Fibroblast of lung (primary cell): ENCODE results near the gene RTP2. TPM values are rescaled to one million over a fixed set of nuclear protein-coding genes. Genes with fewer than 3 reads are reported as not detected.
A peak's percentile ranks its signal among the peaks of the same experiment; 100 is the strongest.

Experiments
- DNase-seq, 2 donors: peaks; one replicate each; pipeline versions ENCODE4 v3.0.0 to v3.0.0-alpha.2; 2010; ENCODE audit warnings: low read depth in 2 of 2
- H2AFZ ChIP-seq: 2 replicates; pipeline ENCODE4 v1.5.1; 2012; ENCODE audit warnings: low read length, control low read depth, inconsistent platforms
- H3K27ac ChIP-seq: 2 replicates; pipeline ENCODE4 v1.5.1; 2011; ENCODE audit warnings: low read length, control low read depth; ENCODE audit not compliant: insufficient read depth
- H3K27me3 ChIP-seq: 2 replicates; pipeline ENCODE4 v1.5.1; 2011; ENCODE audit warnings: mild to moderate bottlenecking, low read length; ENCODE audit not compliant: control insufficient read depth, insufficient read depth
- H3K36me3 ChIP-seq: 2 replicates; pipeline ENCODE4 v1.5.1; 2011; ENCODE audit warnings: low read length; ENCODE audit not compliant: control insufficient read depth, insufficient read depth
- H3K4me1 ChIP-seq: 2 replicates; pipeline ENCODE4 v1.5.1; 2011; ENCODE audit warnings: low read length; ENCODE audit not compliant: control insufficient read depth, insufficient read depth; ENCODE audit errors: extremely low read depth
- H3K4me2 ChIP-seq: 2 replicates; pipeline ENCODE4 v1.5.1; 2011; ENCODE audit warnings: low read length, control low read depth; ENCODE audit not compliant: insufficient read depth; ENCODE audit errors: extremely low read depth
- H3K4me3 ChIP-seq, 4 experiments: fragments of 200-600 bp in 1 of 4; sonication (generic) in 1 of 4; replicated peaks in 1 of 4; 2 replicates each; pipeline ENCODE4 v1.5.1; 2011 to 2016; ENCODE audit warnings: low read length in 4 of 4, low read depth in 3 of 4, mild to moderate bottlenecking in 3 of 4, control low read depth in 2 of 4, inconsistent platforms in 1 of 4, mixed read lengths in 1 of 4; ENCODE audit not compliant: insufficient read depth in 1 of 4; ENCODE audit errors: control extremely low read depth in 1 of 4
- H3K79me2 ChIP-seq: 2 replicates; pipeline ENCODE4 v1.5.1; 2012; ENCODE audit warnings: mild to moderate bottlenecking, low read length, inconsistent platforms; ENCODE audit not compliant: control insufficient read depth, insufficient read depth
- H3K9ac ChIP-seq: 2 replicates; pipeline ENCODE4 v1.5.1; 2011; ENCODE audit warnings: mild to moderate bottlenecking, low read length, control low read depth; ENCODE audit not compliant: insufficient read depth
- H3K9me3 ChIP-seq: 2 replicates; pipeline ENCODE4 v1.5.1; 2012; ENCODE audit warnings: low read depth, low read length; ENCODE audit not compliant: control insufficient read depth, insufficient read depth
- H4K20me1 ChIP-seq: 2 replicates; pipeline ENCODE4 v1.5.1; 2011; ENCODE audit warnings: low read length; ENCODE audit not compliant: control insufficient read depth, insufficient read depth; ENCODE audit errors: extremely low read depth
- EZH2 ChIP-seq: IDR thresholded peaks from 2 replicates; pipeline ENCODE4 v1.5.1; 2012; ENCODE audit warnings: low read length, control low read depth, mild to moderate bottlenecking; ENCODE audit errors: missing control alignments
- polyA minus RNA-seq: library from RNA; depleted of rRNA, polyadenylated mRNA; stranded (reverse); fragments of >200 nt; gene quantifications from 2 replicates; pipeline ENCODE4 v1.2.3, GENCODE V29; 2011; ENCODE audit warnings: low replicate concordance
- polyA plus RNA-seq, 2 donors: library from polyadenylated mRNA; depleted of rRNA in 1 of 2; stranded (reverse) in 1 of 2; unstranded in 1 of 2; fragments of >200 nt; gene quantifications; 2 replicates each; pipeline ENCODE4 v1.2.1, GENCODE V29; 2011 to 2012; ENCODE audit warnings: missing spikeins in 1 of 2
- total RNA-seq: library from RNA; depleted of rRNA; stranded (reverse); fragments of >200 nt; gene quantifications from 2 replicates; pipeline ENCODE4 v1.2.1, GENCODE V29; 2014
- TF ChIP-seq, protein P1 (sequence below), 2 donors: IDR thresholded peaks in 1 of 2; conservative IDR thresholded peaks in 1 of 2; 1 replicate in 1 of 2; 2 replicates in 1 of 2; pipeline ENCODE4 v1.5.1; 2011 to 2012; ENCODE audit warnings: low read length in 2 of 2, control low read depth in 1 of 2, inconsistent platforms in 1 of 2, low read depth in 1 of 2, mild to moderate bottlenecking in 1 of 2

Gene RTP2, protein sequence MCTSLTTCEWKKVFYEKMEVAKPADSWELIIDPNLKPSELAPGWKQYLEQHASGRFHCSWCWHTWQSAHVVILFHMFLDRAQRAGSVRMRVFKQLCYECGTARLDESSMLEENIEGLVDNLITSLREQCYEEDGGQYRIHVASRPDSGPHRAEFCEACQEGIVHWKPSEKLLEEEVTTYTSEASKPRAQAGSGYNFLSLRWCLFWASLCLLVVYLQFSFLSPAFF
- not detected in 2 replicates for total RNA-seq
- not detected in 2 replicates for polyA plus RNA-seq
- polyA plus RNA-seq (2012), result not detected in 2 replicates
- 1.3 TPM in 1 of 2 replicates, not detected in the other for polyA minus RNA-seq

DNA sequence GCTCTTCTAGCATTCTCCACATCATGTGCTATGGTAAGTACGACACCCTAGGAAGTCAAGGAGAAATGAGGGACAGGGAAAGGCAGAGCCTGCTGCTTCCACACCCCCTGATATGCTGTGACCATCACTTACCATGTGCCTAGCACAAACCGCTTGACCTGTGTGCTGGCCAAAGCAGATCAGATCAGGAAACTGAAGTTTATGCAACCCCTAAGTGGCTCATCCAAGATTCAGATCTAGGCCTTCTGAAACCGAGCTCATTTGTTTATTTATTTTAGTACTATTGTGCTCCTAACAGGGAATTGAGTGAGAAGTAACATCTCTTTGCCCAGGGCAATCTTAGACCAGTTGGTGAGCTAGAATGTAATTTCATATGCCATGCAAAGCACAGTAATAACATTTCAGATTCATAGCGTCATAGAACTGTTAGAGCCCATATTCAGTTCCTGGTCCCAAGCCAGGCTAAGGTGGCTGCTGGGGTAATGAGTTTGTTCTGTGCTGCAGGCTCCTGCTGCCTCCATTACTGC, at the start of gene RTP2:
Gene RTP2, minus strand, starts transcription at position 51 of the 527 bp plus-strand sequence. CDS start 429 bp downstream, outside the sequence.
- no peak for DNase-seq
- Histone ChIP-seq H2AFZ (no peak within 1 kb of the TSS), H3K27me3 (no peaks in the 10 kb centered on the region), H3K4me2 (no peak within 1 kb of the TSS), H3K79me2 (no peaks in the 10 kb centered on the region), H3K9me3 (no peaks in the 10 kb centered on the region), H3K27ac (no peak within 1 kb of the TSS), H3K9ac (no peak within 1 kb of the TSS), H3K4me3 (no peak within 1 kb of the TSS), H4K20me1 (no peaks in the 10 kb centered on the region), H3K36me3 (no peaks in the 10 kb centered on the region), H3K4me1 (no peaks in the 10 kb centered on the region)
- TF ChIP-seq, protein P1, sequence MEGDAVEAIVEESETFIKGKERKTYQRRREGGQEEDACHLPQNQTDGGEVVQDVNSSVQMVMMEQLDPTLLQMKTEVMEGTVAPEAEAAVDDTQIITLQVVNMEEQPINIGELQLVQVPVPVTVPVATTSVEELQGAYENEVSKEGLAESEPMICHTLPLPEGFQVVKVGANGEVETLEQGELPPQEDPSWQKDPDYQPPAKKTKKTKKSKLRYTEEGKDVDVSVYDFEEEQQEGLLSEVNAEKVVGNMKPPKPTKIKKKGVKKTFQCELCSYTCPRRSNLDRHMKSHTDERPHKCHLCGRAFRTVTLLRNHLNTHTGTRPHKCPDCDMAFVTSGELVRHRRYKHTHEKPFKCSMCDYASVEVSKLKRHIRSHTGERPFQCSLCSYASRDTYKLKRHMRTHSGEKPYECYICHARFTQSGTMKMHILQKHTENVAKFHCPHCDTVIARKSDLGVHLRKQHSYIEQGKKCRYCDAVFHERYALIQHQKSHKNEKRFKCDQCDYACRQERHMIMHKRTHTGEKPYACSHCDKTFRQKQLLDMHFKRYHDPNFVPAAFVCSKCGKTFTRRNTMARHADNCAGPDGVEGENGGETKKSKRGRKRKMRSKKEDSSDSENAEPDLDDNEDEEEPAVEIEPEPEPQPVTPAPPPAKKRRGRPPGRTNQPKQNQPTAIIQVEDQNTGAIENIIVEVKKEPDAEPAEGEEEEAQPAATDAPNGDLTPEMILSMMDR (conservative IDR thresholded peaks at IDR 0.05 in 1 of 2, IDR thresholded peaks at IDR 0.05 in 1 of 2; ENCODE audit: low read depth in 1 of 2, low read length in 2 of 2), result no peak
- TF ChIP-seq EZH2, result no peak

DNA sequence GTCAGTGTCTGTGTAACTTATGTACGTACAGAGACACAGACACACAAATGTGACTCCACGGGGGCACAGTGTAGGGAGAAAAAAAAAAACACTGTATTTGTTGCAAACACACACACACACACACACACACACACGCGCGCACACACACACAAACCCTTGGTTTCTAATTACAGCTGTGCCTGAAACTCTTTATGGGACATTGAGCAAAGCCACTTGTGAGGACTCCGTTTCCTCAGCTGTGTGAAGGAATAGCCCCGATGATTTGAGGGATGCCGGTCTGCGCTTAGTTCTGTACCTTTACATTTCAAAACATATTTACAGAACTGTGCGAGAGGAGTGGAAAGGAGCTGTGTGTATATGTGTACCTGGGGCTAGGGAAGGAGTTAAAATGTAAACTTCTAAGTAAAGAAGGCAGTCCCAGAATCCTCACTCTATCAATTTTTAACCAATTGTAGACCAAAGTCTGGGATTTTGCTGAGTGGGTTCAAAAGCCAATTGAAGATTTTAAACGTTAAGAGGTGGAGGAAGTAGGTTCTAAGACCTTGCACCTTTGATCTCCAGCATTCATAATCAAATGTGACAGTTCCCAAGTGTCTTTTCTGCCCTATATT, 48.3 kb upstream of the RTP2 start:
- H3K27ac ChIP-seq, result no peak overlapping the region
- peak overlapping the region; percentile 65 for H2AFZ ChIP-seq
- peak overlapping the region; percentile 7 to 50 (median 43) for H3K4me3 ChIP-seq
- no peaks in the 10 kb centered on the region for H3K9me3 ChIP-seq
- no peaks in the 10 kb centered on the region for H3K27me3 ChIP-seq
- DNase-seq, result peak; percentile 32 to 56
- no peaks in the 10 kb centered on the region for H4K20me1 ChIP-seq
- H3K9ac ChIP-seq, result no peak overlapping the region
- H3K4me1 ChIP-seq, result no peaks in the 10 kb centered on the region
- H3K36me3 ChIP-seq, result no peaks in the 10 kb centered on the region
- H3K4me2 ChIP-seq, result peak overlapping the region; percentile 92
- H3K79me2 ChIP-seq, result no peaks in the 10 kb centered on the region
- no peak for TF ChIP-seq EZH2
- TF ChIP-seq, protein P1 (conservative IDR thresholded peaks at IDR 0.05 in 1 of 2, IDR thresholded peaks at IDR 0.05 in 1 of 2; ENCODE audit: low read depth in 1 of 2, low read length in 2 of 2), result no peak

DNA sequence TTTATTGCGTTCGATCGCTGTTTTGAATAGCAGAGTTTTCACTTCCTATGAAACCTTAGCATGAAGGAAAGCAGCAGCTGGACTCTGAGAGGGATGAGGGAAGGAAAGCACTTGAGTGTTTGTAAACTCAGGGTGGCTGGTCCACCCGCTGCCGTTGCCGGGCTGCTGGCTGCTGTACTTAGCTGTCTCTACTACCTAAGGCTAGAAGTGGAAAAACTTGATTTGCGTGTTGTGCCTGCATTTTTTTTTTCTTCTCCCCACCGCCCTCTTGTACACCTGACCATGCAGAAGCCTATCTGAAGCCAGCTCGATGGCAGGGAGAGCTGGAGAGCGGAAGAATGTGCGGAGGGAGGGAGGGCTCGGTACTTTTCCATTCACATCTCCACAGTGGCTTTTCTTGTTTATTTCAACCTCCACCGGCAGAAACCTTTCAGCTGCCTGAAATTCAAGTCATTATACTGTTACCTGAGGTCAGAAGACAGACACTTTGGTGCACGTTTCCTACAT, 47.7 kb upstream of the RTP2 start:
- TF ChIP-seq, protein P1 (conservative IDR thresholded peaks at IDR 0.05 in 1 of 2, IDR thresholded peaks at IDR 0.05 in 1 of 2; ENCODE audit: low read depth in 1 of 2, low read length in 2 of 2), result no peak
- no peak for TF ChIP-seq EZH2
- Histone ChIP-seq H3K4me2 (peak overlapping the region; percentile 92), H3K27ac (no peak overlapping the region), H3K36me3 (no peaks in the 10 kb centered on the region), H3K79me2 (peaks cover under 1% of the 10 kb centered on the region), H3K4me3 (peak overlapping the region; percentile 7 to 50 (median 43)), H3K9me3 (no peaks in the 10 kb centered on the region), H3K27me3 (no peaks in the 10 kb centered on the region), H4K20me1 (no peaks in the 10 kb centered on the region), H2AFZ (peak overlapping the region; percentile 65), H3K9ac (peak overlapping the region; percentile 36), H3K4me1 (no peaks in the 10 kb centered on the region)
- peak; percentile 60 to 61 for DNase-seq
